MCF 10A (cell line): ENCODE results near the gene CEP112. TPM values are rescaled to one million over a fixed set of nuclear protein-coding genes. Genes with fewer than 3 reads are reported as not detected.
A peak's percentile ranks its signal among the peaks of the same experiment; 100 is the strongest.

Experiments used
- BruUV-seq: library from RNA; stranded (reverse); fragments of 400-500 nt; replicated peaks from 2 replicates; lab custom pipeline; 2021; lab: Mats Ljungman, UMichigan
- CTCF ChIA-PET: fragments of 300-600 bp; sonication (Branson Sonifier 250); formaldehyde crosslinking; extraction: SDS; loops from one replicate; lab custom pipeline; 2021; ENCODE audit warnings: antibody characterized with exemption, inconsistent platforms; lab: Yijun Ruan, JAX
- POLR2A ChIA-PET: fragments of 300-600, 350-650 bp; sonication (Branson Sonifier 250); formaldehyde crosslinking; extraction: SDS; loops from one replicate; lab custom pipeline; 2020; ENCODE audit warnings: antibody characterized with exemption, inconsistent platforms; lab: Yijun Ruan, JAX
- DNase-seq: peaks from one replicate; pipeline ENCODE4 v3.0.0-alpha.2; 2018; ENCODE audit not compliant: unreplicated experiment
- H3K27ac Mint-ChIP-seq: one replicate; pipeline ENCODE4 v1.8.0; 2022; ENCODE audit warnings: mild to moderate bottlenecking, low read depth, mixed read lengths; ENCODE audit not compliant: unreplicated experiment
- H3K27me3 Mint-ChIP-seq: one replicate; pipeline ENCODE4 v1.8.0; 2022; ENCODE audit warnings: mixed read lengths; ENCODE audit not compliant: insufficient read depth, unreplicated experiment
- H3K36me3 Mint-ChIP-seq: one replicate; pipeline ENCODE4 v1.8.0; 2022; ENCODE audit warnings: mild to moderate bottlenecking, moderate library complexity, mixed read lengths; ENCODE audit not compliant: insufficient read depth, unreplicated experiment
- H3K4me1 Mint-ChIP-seq: one replicate; pipeline ENCODE4 v1.8.0; 2022; ENCODE audit warnings: mixed read lengths; ENCODE audit not compliant: insufficient read depth, unreplicated experiment
- H3K4me3 Mint-ChIP-seq: one replicate; pipeline ENCODE4 v1.8.0; 2022; ENCODE audit warnings: mild to moderate bottlenecking, moderate library complexity, mixed read lengths; ENCODE audit not compliant: unreplicated experiment
- H3K9me3 Mint-ChIP-seq: one replicate; pipeline ENCODE4 v1.8.0; 2022; ENCODE audit warnings: mixed read lengths; ENCODE audit not compliant: unreplicated experiment
- CTCF ChIP-seq: fragments of 200-600 bp; IDR thresholded peaks from one replicate; pipeline ENCODE4 v1.8.0; 2022; ENCODE audit warnings: antibody characterized with exemption, mild to moderate bottlenecking; ENCODE audit not compliant: unreplicated experiment
- intact Hi-C: fragments of 100-400 bp; cut with micrococcal nuclease; formaldehyde crosslinking; loops from 2 replicates; pipeline ENCODE4 v1.14.1; 2022
- total RNA-seq: library from RNA; stranded (reverse); gene quantifications from 2 replicates; pipeline ENCODE4 v1.2.3, GENCODE V29; 2022

CEP112 gene
- total RNA-seq, 1 experiment from 2014 or later, result 8.1 TPM

DNA sequence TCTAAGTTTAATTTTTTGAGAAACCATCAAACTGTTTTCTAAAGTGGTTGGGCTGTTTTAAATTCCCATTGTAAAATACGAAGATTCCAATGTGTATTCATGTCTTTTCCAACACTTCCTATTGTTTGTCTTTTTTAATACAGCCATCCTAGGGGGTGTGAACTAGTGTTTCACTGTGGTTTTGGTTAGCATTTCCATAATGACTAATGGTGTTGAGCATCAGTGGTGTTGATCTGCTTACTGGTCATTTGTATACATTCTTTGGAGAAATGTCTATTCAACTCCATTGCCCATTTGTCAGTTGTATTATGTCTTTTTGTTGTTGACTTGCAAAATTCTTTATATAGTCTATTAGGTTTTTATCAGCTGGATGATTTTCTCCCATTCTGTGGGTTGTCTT is 391.3 kb downstream of the CEP112 start:
- ChIA-PET CTCF (no interaction called here), POLR2A (no interaction called here)
- no peak overlapping the region for H3K4me3 Mint-ChIP-seq
- TF ChIP-seq CTCF, result no peak
- no TSS peak for BruUV-seq
- peaks cover 23% of the 10 kb centered on the region for H3K9me3 Mint-ChIP-seq
- H3K36me3 Mint-ChIP-seq, result no peaks in the 10 kb centered on the region
- H3K27me3 Mint-ChIP-seq, result no peaks in the 10 kb centered on the region
- no peaks in the 10 kb centered on the region for H3K4me1 Mint-ChIP-seq
- intact Hi-C loops, result no loop called here
- DNase-seq, result no peak
- H3K27ac Mint-ChIP-seq, result no peak overlapping the region

DNA sequence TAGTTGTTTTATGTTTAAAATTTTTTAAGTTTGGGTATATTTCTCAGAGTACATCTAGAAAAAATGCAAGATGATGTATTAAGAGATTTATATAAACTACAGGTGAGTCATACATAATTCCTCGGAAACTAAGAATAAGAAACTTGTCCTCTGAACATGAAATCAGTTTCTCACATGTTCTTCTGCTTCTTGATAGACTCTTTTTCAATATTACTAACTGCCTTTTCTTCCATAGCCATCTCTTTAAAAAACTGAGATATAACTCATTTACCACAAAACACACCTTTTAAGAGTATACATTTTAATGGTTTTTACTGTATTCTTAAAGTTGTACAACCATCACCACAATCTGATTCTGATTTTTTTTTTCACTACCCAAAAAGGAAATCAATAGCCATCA is 392.1 kb downstream of the CEP112 start:
- peaks cover 23% of the 10 kb centered on the region for H3K9me3 Mint-ChIP-seq
- no peak overlapping the region for H3K27ac Mint-ChIP-seq
- H3K4me3 Mint-ChIP-seq, result no peak overlapping the region
- TF ChIP-seq CTCF, result no peak
- DNase-seq, result no peak
- H3K4me1 Mint-ChIP-seq, result no peaks in the 10 kb centered on the region
- intact Hi-C loops, result loop anchor here (10.0 kb wide), 1 partner anchor 185 kb away; no protein-coding TSS in a partner anchor
- H3K36me3 Mint-ChIP-seq, result no peaks in the 10 kb centered on the region
- H3K27me3 Mint-ChIP-seq, result no peaks in the 10 kb centered on the region
- ChIA-PET POLR2A (no interaction called here), CTCF (no interaction called here)
- BruUV-seq, result no TSS peak

- Mint-ChIP-seq H3K27ac (no peak overlapping the region), H3K4me1 (no peaks in the 10 kb centered on the region), H3K36me3 (no peaks in the 10 kb centered on the region), H3K4me3 (no peak overlapping the region), H3K9me3 (peaks cover 23% of the 10 kb centered on the region), H3K27me3 (no peaks in the 10 kb centered on the region)
- ChIA-PET POLR2A (no interaction called here), CTCF (no interaction called here)
- DNase-seq, result no peak
- intact Hi-C loops, result loop anchor here (10.0 kb wide), 1 partner anchor 185 kb away; no protein-coding TSS in a partner anchor
- no peak for TF ChIP-seq CTCF
- no TSS peak for BruUV-seq
Observed at GRCh38 chr17:65799454-65799853, 392.5 kb downstream of the CEP112 start.

GRCh38 chr17:65797809-65798208 is 394.1 kb downstream of the CEP112 start:
- CTCF ChIA-PET, result interaction anchor here (0.6 to 1.7 kb wide), 4 partner anchors 27 to 793 kb away, joined by 3 to 7 read pairs (median 6); no protein-coding TSS in a partner anchor
- POLR2A ChIA-PET, result no interaction called here
- H3K4me3 Mint-ChIP-seq, result no peak overlapping the region
- H3K9me3 Mint-ChIP-seq, result peaks cover 17% of the 10 kb centered on the region
- no peak overlapping the region for H3K27ac Mint-ChIP-seq
- peak; percentile 12 for DNase-seq
- no peaks in the 10 kb centered on the region for H3K36me3 Mint-ChIP-seq
- BruUV-seq, result no TSS peak
- no peaks in the 10 kb centered on the region for H3K27me3 Mint-ChIP-seq
- TF ChIP-seq CTCF, result peak; percentile 16
- intact Hi-C loops, result loop anchor here (10.0 kb wide), 1 partner anchor 187 kb away; no protein-coding TSS in a partner anchor
- H3K4me1 Mint-ChIP-seq, result no peaks in the 10 kb centered on the region
